DMS114 treated with DMSO at 0.1 percent for 48 hours (cell line): ENCODE data around the gene AARS2.
"Not testable (repeated sequence)": the region's sequence is repeated elsewhere in the genome, so short reads cannot be mapped to it uniquely, and the experiment has no call there.

Source experiments
- DNase-seq: peaks from one replicate; lab custom pipeline; 2025; ENCODE audit not compliant: unreplicated experiment; lab: John Stamatoyannopoulos, UW

The AARS2 gene

DNA sequence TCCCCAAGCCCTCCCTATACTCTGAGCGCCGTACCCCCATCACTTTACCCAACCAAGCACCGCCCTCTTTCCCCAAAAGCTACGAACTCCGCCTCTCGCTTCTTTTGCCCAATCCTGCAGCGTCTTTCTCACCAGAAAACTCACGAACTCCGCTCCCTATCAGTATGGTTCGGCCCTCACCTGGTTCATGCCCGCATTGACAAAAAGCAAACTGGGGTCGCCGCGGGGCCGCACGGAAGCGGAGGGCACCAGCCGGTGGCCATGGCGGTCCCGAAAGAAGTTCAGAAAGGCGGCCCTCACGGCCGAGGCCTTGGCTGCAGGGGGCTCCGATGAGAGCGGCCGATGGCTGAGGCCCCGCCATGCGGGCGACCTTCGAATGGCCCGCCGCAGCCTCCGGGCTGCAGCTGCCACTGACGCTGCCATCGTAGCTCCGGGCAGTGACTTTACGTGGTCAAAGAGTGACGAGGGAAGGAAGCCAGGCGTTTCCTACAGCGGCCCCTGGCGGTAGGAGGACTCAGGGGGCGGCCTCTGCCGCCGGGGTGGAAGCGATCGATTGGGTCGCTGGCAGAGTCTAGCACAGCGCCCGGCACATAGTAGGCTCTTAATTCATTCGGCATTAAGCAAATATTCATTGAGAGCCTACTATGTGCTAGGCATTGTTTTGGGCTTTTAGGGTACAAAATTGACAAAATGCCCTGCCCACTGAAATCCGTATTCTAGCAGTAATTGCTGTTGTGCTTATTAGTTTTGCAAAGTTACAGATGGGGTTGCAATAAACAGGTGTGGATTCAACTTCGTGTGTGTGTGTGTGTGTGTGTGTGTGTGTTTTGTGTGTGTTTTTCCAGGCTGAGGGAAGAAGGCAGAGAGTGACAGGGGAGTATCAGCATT lies at the start of gene AARS2:
TSS of gene AARS2 (minus strand) at position 447 of the 888 bp plus-strand sequence. CDS start at position 423, 24 bp downstream.
- peak; percentile 83 for DNase-seq

DNA sequence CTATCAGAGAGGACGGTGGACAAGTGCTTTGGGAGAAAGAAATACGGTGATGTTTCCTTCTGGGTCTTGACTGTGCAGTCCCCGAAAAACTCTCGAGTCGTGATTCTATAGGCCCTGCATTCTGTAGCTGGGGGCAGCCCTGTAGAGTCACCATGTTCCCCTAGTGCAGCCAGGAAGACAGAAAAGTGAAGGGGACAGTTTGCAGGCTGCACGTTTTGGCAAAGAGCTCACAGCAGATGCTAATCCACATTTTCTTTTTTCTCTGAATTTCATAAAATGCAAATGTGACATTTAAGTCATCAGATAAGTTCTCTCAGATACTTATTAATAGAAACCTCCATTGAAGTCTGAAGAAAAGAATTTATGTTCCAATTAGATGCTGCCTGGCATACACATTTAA lies 48.8 kb upstream of the AARS2 start:
- DNase-seq = no peak

DNA sequence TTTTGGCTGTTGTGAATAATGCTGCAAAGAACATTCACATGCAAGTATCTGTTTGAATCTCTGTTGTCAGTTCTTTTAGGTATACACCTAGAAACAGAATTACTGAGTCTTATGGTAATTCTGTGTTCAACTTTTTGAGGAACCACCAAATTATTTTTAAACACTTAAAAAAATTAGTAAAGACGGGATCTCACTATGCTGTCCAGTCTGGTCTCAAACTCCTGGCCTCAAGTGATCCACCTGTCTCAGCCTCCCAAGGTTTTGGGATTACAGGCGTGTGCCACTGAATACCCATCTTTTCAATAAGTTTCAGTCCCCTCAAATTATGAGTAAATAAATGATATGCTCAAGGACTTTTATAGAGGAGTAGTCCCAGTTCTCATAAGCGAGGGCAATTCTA lies 46.8 kb upstream of the AARS2 start:
- DNase-seq = no peak

DNA sequence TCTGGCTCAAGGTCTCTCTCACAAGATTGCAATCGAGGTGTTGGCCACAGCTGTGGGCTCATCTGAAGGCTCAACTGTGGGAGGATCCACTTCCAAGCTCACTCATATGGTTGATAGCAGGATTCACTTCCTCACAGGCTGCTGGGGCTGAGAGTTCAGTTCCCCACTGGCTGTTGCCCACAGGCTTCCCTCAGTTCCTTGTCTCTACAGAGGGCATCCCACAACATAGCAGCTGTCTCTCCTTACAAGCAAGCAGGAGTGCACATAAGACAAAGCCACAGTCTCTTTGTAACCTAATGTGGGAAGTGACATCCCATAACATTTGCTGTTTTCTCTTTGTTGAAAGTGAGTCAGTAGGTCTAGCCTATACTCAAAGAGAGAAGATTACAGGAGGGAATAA lies 43.3 kb upstream of the AARS2 start:
- no peak for DNase-seq

DNA sequence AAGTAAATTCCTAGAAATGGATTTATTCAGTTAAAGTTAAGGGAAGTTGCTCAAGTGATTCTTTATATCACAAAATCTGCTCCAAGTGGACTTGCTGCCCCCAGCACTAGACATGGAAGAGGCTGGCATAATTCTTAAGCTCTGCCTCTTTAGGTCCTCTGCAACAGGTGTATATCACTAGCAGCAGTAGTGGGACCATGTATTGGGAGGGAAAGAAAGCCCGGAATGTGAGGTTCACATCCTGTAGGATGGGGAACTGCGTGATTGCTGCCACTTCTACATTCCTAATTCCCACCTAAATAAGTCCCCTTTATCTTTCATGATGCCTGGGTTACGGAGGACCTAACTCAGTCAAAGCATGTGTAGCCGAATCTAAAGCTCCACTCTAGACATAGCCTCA lies 42.5 kb upstream of the AARS2 start:
- no peak for DNase-seq

DNA sequence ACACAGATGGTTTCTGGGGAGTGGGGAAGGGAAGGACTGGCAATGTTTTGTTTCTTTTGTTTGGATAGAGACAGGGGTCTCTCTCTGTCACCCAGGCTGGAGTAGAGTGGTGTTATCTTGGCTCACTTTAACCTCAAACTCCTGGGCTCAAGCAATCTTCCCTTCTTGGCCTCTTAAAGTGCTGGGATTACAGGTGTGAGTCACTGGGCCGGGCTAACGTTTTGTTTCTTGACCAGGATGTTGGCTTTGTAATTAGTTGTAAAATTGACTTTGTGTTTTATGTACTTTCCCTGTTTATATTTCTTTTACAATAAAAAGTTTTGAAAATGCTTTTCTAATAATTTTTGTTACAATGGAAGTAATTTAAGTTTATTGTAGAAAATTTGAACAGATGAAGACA lies 40.2 kb upstream of the AARS2 start:
- DNase-seq = no peak

DNA sequence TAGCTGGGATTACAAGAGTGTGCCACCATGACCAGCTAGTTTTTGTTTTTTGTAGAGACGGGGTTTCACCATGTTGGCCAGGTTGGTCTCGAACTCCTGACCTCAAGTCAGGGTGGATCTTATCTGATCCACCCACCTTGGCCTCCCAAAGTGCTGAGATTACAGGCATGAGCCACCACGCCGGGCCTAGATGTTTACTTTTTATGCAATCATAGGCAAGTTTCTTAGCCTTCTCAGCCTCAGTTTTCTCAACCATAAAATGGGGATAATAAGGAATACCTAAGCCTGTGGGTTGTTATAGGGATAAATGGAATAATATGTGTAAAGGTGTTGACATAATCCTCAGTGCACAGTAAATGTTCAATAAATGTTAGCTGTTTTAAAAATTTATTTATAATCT lies 39.1 kb upstream of the AARS2 start:
- DNase-seq = no peak

DNA sequence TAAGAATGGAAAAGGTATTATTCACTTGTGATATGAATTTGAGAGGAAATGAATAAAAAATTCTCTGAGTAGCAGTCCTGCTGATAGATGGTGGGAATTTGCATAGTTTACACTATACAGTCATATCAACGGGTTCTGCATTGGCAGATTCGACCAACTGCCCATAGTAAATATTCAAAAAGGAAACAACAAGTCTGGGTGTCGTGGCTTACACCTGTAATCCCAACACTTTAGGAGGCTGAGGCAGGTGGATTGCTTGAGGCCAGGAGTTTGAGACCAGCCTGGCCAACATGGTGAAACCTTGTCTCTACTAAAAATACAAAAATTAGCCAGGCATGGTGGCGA lies 37.5 kb upstream of the AARS2 start:
- not testable (repeated sequence) for DNase-seq

DNA sequence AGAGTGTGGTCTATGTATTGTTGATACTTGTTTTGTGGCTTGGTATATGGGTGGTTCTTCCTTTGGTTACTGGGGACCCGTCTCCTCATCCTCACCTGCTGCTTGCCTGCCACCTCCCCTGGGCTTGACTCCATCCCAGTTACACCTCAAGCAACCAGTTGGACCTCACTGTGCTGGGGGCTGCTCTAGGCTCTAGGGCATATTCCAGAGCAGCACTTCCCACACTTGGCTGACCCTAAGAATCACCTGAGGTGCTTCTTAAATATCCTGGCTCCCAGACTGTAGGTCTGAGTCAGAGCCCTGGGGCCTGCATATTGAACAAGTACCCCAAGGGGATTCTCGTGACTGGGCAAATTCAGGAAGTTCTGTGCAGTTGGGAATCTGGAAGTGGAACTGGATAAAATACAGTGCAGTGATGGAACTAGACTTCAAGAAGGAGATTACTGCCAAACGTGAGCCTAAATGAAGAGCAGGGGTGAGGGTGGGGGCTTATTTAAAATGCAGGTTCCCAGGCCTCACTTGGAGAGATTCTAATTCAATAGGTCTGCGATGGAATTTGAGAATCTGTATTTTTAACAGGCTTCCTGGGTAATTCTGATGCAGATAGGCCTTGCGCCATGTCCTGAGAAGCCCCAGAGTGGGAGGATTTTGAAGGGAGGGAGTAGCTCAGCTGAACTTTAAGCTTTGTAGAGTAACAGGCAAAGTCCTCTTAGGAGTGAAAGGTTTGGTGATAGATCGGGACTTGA lies 36.9 kb upstream of the AARS2 start:
- DNase-seq = no peak

DNA sequence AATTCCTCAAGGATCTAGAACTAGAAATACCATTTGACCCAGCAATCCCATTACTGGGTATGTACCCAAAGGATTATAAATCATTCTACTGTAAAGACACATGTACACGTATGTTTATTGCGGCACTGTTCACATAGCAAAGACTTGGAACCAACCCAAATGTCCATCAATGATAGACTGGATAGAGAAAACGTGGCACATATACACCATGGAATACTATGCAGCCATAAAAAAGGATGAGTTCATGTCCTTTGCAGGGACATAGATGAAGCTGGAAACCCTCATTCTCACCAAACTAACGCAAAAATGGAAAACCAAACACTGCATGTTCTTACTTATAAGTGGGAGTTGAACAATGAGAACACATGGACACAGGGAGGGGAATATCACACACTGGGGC lies 33.7 kb upstream of the AARS2 start:
- not testable (repeated sequence) for DNase-seq

DNA sequence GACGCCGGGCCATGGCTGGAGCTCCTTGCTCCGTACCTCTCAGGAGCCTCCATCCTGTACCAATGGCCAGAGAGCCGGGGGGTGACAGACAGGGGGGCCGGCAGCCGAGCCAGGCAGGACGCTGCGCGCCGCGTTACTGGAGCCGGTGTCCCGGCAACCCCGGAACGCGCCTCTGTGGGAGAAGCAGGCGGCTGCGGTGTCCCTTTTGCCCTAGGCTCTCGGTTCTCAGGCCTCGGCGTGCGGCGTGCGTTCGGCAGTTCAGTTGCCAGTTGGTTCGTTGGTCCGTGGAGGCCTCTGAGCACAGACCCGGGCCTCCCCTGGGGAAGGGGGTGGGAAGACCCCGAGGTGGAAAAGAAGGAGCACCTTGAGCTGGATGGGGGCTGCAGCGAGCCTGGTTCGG lies 29.3 kb upstream of the AARS2 start, which contains the start of gene SPATS1:
TSS of gene SPATS1 (plus strand) at position 162 of the 400 bp plus-strand sequence. CDS start 446 bp downstream, outside the sequence.
- no peak for DNase-seq

DNA sequence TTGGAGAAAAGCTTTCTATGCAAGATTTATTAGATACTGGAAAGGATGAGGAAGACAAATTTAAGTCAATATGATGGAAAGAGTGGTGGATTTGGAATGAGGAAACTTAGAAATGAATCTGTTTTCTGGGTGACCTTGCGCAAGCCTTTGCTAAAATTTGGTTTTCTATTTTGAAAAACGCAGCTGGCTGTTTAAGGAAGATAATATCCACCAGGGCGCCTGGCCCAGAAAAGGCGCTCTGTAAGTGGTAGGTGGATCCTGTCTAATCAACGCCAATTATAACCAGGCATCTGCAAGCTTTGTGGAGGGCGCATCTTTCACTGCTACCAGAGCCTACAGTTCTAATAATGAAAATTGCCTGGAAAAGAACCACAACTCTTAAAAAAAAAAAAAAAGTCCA lies 28.9 kb upstream of the AARS2 start:
- DNase-seq = no peak

DNA sequence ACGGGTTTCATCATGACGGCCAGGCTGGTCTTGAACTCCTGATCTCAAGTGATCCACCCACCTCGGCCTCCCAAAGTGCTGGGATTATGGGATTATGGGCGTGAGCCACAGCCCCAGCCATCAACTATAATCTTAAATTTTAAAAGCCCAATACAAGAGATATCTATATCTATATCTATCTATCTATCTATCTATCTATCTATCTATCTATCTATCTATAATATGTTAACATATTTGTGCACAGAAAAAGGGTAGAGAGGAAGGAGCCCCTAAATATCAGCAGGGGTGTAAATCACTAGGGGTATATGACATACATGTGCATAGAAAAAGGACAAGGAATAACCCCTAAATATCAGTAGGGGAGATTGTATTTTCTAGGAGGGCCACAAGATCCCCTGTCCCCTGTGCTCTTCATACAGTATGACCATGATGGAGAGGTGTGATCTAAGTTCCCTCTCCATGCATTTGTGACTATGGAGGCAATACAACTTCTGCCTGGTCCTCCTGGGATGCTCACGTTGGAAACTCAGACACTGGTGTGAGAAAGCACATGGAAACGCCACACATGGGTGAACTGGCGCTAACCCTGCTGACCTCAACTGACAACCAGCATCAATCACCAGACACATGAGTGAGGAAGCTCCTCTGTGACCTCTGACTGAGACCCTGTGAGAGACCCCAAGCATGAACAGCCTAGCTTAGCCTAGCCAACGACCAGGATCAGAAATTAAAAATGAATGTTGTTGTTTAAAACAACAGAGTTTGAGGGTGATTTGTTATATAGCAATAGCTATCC lies 28.1 kb upstream of the AARS2 start:
- no peak for DNase-seq

DNA sequence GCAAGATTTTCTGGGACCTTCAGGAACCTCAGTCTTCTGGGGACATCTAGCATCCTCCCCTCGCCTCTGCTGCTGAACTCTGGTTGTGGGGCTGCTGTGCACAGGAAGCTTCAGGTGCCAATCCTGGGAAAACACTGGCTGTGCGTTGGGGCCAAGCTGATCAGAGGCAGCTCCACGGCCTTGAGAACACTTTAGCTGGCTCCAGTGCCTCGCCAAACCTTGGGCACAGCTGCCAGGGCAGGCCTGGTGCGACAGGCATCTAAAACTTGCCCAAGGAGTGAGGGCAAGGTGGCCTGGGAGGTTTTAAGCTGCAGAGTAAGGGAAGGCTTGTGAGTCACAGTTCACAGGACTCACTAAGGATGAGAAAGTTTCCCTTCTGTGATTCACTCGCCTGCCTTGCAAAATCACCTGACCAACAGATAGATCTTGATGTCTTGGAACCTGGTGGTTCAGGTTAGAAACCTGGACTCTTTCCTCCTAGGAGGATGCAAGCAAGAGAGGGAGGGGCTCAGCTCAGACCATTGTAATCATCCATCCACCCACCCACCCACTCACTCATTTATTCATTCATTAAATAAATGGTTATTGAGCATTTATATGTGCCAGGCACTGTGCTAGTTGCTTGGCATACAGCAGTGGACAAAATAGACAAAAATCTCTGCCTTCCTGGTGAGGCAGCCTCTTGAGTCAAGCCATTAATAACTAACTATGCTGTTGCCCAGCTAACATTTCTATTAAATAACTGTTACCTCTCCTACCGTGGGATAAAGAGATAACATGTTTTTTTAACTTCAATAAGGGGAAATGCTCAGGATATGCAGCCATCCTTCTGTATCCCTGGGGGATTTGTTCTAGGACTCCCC lies 26.8 kb upstream of the AARS2 start:
- no peak for DNase-seq

DNA sequence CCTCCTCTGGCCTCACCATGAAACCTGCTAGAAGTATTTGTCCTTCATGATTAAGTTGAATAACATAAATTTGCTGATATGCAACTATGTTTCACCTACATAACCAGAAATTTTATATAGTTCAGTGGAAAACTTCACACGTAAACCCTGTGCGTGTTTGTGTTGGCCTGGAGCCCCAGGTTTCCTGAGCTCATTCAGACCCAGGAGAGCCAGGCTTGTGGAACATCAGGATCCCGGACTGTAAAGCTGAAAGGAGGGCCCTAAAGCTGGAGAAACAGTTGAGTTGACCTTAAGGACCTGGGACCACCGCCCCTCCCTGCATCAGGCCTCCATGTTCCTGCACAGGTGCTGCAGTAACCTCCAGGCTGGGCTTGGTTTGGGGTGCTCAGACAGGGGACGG lies 26.2 kb upstream of the AARS2 start:
- DNase-seq = no peak

DNA sequence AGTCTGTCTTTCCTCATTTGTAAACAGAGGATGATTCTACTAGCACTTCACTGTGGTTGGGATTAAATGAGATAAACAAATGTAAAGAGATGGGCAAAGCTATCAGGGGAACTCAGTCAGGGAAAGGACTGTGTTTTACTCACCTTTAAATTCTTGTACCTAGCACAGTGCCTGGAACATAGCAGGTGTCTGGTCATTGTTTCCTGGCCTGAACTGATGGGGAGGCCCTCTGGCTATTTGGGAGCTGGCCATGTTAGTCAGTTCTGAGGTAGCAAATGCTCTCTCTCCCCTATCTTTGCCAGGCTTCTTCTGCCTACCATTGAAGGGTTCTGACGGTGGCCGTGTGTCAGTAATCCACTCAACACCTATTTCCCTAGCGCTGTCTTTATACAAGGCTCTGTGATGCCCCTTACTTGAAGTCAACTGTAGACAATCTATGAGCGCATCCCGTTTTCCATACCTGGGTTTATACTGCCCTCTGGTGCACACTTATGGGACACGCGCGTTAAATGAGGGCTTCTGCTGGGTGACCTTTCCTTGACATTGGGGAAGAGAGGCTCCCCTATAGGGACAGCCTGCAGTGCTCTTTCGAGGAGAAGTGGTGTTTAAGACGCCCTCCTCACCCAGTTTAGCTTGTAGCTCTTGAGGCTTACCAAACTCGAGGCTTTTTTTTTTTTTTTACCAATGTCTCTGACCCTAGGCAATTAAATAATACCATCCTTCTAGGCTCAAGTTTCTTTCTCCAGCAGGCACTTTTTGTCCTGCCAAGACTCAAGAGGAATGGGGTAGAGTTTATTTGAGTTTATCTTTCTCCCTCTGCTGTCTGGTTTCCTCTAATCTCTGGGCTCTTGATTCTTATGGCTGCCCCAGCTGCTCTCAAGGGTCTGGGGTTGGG lies 25.3 kb upstream of the AARS2 start:
- DNase-seq = peak; percentile 56

DNA sequence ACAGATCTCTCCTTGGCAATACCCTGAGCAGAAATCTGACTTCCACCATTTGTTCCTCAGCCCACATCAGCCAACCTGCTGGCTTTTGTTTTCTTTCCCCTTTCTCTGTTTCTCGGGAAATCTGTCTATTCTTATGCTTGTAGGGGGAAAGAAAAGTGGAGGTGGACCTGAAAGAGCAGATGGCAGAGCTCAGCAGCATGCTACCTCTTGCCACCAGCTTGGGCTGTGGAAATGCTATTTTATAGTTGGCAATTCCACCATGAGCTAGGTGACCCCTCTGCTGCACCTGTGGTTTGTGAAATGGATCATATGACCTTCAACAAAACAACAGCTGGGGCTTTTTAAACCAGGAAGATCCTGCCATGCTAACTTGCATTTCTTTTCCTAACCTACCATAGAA lies 22.5 kb upstream of the AARS2 start:
- no peak for DNase-seq

DNA sequence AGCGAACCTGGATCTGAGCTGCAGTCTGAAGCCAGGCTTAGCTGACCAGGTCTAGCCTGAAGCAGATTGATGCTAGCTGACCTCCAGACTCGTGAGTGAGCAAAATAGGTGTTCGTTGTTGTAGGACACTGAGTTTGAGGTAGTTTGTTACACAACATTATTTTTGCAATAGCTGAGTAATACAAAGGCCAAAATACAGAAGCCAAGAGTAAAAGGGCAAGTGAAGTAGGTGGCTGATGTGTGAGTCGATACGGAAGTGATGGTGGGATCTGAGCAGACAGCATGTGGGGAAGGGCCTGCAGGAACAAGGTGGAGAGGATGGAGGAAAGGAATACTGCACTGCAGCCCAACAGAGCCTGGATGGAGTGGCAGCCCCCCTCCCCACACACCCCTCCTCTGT lies 20.8 kb upstream of the AARS2 start:
- DNase-seq = no peak

DNA sequence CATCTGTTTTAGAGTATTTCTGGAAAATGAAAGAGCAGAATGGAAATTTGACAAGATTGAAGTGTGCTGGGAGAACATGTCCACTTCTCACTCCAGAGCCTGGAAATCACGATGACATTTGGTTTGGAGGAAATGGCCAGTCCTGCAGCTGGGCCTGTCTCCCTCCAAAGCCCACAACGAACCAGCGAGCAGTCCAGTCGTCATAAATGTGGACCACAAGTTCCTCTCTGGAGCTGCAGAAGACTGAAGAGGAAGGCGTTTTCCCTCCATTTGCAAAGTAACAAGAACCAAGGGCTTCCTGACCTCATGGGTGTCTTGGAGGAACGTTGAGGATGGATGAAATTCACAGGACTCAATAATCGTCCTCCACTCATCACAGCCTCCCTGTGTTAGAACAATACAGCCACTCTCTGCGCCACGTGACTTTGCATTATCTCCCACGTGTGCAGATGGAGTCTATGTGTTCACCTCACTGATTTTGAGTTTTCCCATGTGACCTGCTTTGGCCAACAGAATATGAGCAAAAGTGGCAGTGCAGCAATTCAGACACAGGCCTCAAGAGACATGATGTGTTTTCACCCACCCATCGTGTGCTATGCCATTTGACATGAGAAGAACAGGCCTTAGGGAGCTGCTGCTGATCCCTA lies 20.2 kb upstream of the AARS2 start:
- no peak for DNase-seq
